Neuron (in vitro differentiated cells): ENCODE measurements around the gene PCDHGB7.
A peak's percentile ranks its signal among the peaks of the same experiment; 100 is the strongest.
"Not testable (repeated sequence)": the region's sequence is repeated elsewhere in the genome, so short reads cannot be mapped to it uniquely, and the experiment has no call there.

ENCODE experiments used
- H2AFZ ChIP-seq: one replicate; pipeline ENCODE4 v1.6.1; 2013; ENCODE audit warnings: low read depth, mild to moderate bottlenecking, inconsistent platforms, low read length, moderate library complexity
- H3K27me3 ChIP-seq: one replicate; pipeline ENCODE4 v1.6.1; 2013; ENCODE audit warnings: low read length; ENCODE audit not compliant: insufficient read depth
- H3K36me3 ChIP-seq: one replicate; pipeline ENCODE4 v1.6.1; 2013; ENCODE audit warnings: low read length; ENCODE audit not compliant: insufficient read depth
- H3K4me1 ChIP-seq: one replicate; pipeline ENCODE4 v1.6.1; 2013; ENCODE audit warnings: low read length; ENCODE audit not compliant: insufficient read depth
- H3K4me3 ChIP-seq: 2 replicates; pipeline ENCODE4 v1.5.1; 2013; ENCODE audit warnings: mild to moderate bottlenecking, low read length, moderate library complexity
- H3K9me3 ChIP-seq: one replicate; pipeline ENCODE4 v1.6.1; 2013; ENCODE audit warnings: low read length

Gene PCDHGB7

GRCh38 chr5:141388661-141389060 is 28.8 kb upstream of the PCDHGB7 start:
- H3K36me3 ChIP-seq, result peaks cover 9% of the 10 kb centered on the region
- H3K4me1 ChIP-seq, result no peaks in the 10 kb centered on the region
- no peaks in the 10 kb centered on the region for H3K27me3 ChIP-seq
- H2AFZ ChIP-seq, result no peak overlapping the region
- no peak overlapping the region for H3K4me3 ChIP-seq
- H3K9me3 ChIP-seq, result peaks cover 39% of the 10 kb centered on the region

- Histone ChIP-seq H3K36me3 (peaks cover 10% of the 10 kb centered on the region), H3K27me3 (no peaks in the 10 kb centered on the region), H2AFZ (no peak overlapping the region), H3K4me1 (no peaks in the 10 kb centered on the region), H3K4me3 (no peak overlapping the region), H3K9me3 (peaks cover 43% of the 10 kb centered on the region)
Observed at GRCh38 chr5:141389153-141390042, 28.1 kb upstream of the PCDHGB7 start.

GRCh38 chr5:141392429-141393198 is 24.9 kb upstream of the PCDHGB7 start, which contains the start of gene PCDHGA8:
PCDHGA8 (plus strand) TSS chr5:141392633; CDS start chr5:141392814, 181 bp downstream.
- peaks cover 10% of the 10 kb centered on the region for H3K36me3 ChIP-seq
- no peaks in the 10 kb centered on the region for H3K4me1 ChIP-seq
- H3K4me3 ChIP-seq, result no peak within 1 kb of the TSS
- H3K9me3 ChIP-seq, result peaks cover 44% of the 10 kb centered on the region
- H3K27me3 ChIP-seq, result no peaks in the 10 kb centered on the region
- no peak within 1 kb of the TSS for H2AFZ ChIP-seq

- no peak overlapping the region for H3K4me3 ChIP-seq
Observed at GRCh38 chr5:141393267-141393666, 24.2 kb upstream of the PCDHGB7 start.

GRCh38 chr5:141394401-141395187 is 22.9 kb upstream of the PCDHGB7 start:
- H3K4me1 ChIP-seq, H3K36me3 ChIP-seq, H3K4me3 ChIP-seq, H2AFZ ChIP-seq, H3K27me3 ChIP-seq: not testable (repeated sequence)
- H3K9me3 ChIP-seq, result peaks cover 39% of the 10 kb centered on the region

More at GRCh38 chr5:141393267-141393666, 24.2 kb upstream of the PCDHGB7 start:
- Histone ChIP-seq H3K27me3 (no peaks in the 10 kb centered on the region), H3K9me3 (peaks cover 43% of the 10 kb centered on the region), H3K4me1 (no peaks in the 10 kb centered on the region), H3K36me3 (peaks cover 10% of the 10 kb centered on the region), H2AFZ (no peak overlapping the region)

- not testable (repeated sequence) for H3K27me3 ChIP-seq, H3K36me3 ChIP-seq, H3K4me3 ChIP-seq, H3K4me1 ChIP-seq, H2AFZ ChIP-seq
- H3K9me3 ChIP-seq, result peaks cover 34% of the 10 kb centered on the region
Observed at GRCh38 chr5:141397756-141398551, 19.5 kb upstream of the PCDHGB7 start, which contains the start of gene PCDHGB5. PCDHGB5 (plus strand) TSS chr5:141397947; CDS start chr5:141398128, 181 bp downstream.

- H2AFZ ChIP-seq, result no peak overlapping the region
- peaks cover 33% of the 10 kb centered on the region for H3K9me3 ChIP-seq
- no peaks in the 10 kb centered on the region for H3K4me1 ChIP-seq
- peaks cover 1% of the 10 kb centered on the region for H3K36me3 ChIP-seq
- no peak overlapping the region for H3K4me3 ChIP-seq
- H3K27me3 ChIP-seq, result no peaks in the 10 kb centered on the region
Observed at GRCh38 chr5:141398608-141399007, 18.9 kb upstream of the PCDHGB7 start.

GRCh38 chr5:141399555-141400258 is 17.8 kb upstream of the PCDHGB7 start:
- Histone ChIP-seq H3K27me3 (no peaks in the 10 kb centered on the region), H3K4me3 (no peak overlapping the region), H3K9me3 (peaks cover 31% of the 10 kb centered on the region), H3K36me3 (no peaks in the 10 kb centered on the region), H3K4me1 (no peaks in the 10 kb centered on the region), H2AFZ (no peak overlapping the region)

- no peaks in the 10 kb centered on the region for H3K4me1 ChIP-seq
- H3K36me3 ChIP-seq, result no peaks in the 10 kb centered on the region
- H2AFZ ChIP-seq, result no peak within 1 kb of the TSS
- H3K4me3 ChIP-seq, result no peak within 1 kb of the TSS
- no peaks in the 10 kb centered on the region for H3K27me3 ChIP-seq
- H3K9me3 ChIP-seq, result peaks cover 34% of the 10 kb centered on the region
Observed at GRCh38 chr5:141402553-141403243, 14.8 kb upstream of the PCDHGB7 start, which contains the start of gene PCDHGA9. PCDHGA9 (plus strand) TSS chr5:141402778; CDS start chr5:141402953, 175 bp downstream.

- Histone ChIP-seq H3K4me3 (no peak overlapping the region), H3K4me1 (no peaks in the 10 kb centered on the region), H3K9me3 (peaks cover 34% of the 10 kb centered on the region), H2AFZ (no peak overlapping the region), H3K27me3 (no peaks in the 10 kb centered on the region), H3K36me3 (no peaks in the 10 kb centered on the region)
Observed at GRCh38 chr5:141403387-141403786, 14.1 kb upstream of the PCDHGB7 start.

GRCh38 chr5:141407790-141408505 is 9.5 kb upstream of the PCDHGB7 start, which contains the start of gene PCDHGB6:
PCDHGB6 (plus strand) TSS chr5:141408021; CDS start chr5:141408203, 182 bp downstream.
- Histone ChIP-seq H3K9me3 (peaks cover 44% of the 10 kb centered on the region), H3K4me3 (peak within 1 kb of the TSS; percentile 43)
- not testable (repeated sequence) for H3K27me3 ChIP-seq, H3K36me3 ChIP-seq, H3K4me1 ChIP-seq, H2AFZ ChIP-seq
